Activated CD4-positive, CD25-positive, alpha-beta regulatory T cell (primary cell): ENCODE results near the gene CCR8.
"Not testable (repeated sequence)": the region's sequence is repeated elsewhere in the genome, so short reads cannot be mapped to it uniquely, and the experiment has no call there.

ENCODE experiments used
- DNase-seq, 4 experiments: peaks; one replicate each; lab custom pipeline; 2025; lab: John Stamatoyannopoulos, UW

The CCR8 gene

GRCh38 chr3:39349080-39349479, 19.6 kb downstream of the CCR8 start:
- DNase-seq = no peak

DNA sequence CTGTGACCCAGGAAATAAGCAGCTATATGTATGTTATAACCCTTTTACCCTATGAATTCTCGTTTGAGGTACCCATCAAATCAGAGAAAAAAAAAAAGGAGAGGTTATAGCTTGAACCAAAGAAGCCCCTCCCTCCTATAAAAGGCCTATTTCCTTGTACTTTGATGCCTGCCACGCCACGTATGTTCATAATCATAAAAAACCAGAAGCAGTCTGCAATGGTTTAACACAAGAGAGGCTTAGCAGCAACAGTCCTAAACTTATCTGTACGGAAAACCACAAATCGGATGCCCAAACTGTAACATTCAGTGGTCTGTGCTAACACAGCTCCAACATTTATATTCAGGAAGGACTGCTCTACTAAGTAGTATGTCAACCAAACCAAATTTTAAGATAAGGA, 21.2 kb downstream of the CCR8 start:
- no peak for DNase-seq

- DNase-seq = not testable (repeated sequence)
These were observed 21.6 kb downstream of the CCR8 start for GRCh38 chr3:39351134-39351533.

- not testable (repeated sequence) for DNase-seq
These were observed 23.8 kb downstream of the CCR8 start for GRCh38 chr3:39353168-39353927.

GRCh38 chr3:39358333-39358732, 28.8 kb downstream of the CCR8 start:
- DNase-seq = no peak

- DNase-seq = no peak
These were observed 31.9 kb downstream of the CCR8 start for GRCh38 chr3:39361252-39361927.

- no peak for DNase-seq
These were observed 32.7 kb downstream of the CCR8 start for GRCh38 chr3:39362192-39362591.

DNA sequence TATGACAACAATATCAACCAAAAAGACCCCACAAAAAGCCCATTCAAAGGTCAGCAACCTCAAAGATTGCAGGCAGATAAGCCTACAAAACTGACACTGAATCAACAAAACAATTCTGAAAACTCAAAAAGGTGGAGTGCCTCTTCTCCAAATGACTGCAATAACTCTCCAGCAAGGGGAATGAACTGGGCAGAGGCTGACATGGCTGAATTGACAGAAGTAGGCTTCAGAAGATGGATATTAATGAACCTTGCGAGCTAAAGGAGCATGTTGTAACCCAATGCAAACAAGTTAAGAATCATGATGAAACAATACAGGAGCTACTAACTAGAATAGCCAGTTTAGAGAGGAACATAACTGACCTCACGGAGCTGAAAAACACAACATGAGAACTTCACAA, 33.3 kb downstream of the CCR8 start:
- no peak for DNase-seq

DNA sequence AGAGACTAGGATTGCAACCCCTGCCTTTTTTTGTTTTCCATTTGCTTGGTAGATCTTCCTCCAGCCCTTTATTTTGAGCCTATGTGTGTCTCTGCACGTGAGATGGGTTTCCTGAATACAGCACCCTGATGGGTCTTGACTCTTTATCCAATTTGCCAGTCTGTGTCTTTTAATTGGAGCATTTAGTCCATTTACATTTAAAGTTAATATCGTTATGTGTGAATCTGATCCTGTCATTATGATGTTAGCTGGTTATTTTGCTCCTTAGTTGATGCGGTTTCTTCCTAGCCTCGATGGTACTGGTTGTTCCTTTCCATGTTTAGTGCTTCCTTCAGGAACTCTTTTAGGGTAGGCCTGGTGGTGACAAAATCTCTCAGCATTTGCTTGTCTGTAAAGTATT, 40.9 kb downstream of the CCR8 start:
- DNase-seq = not testable (repeated sequence)

DNA sequence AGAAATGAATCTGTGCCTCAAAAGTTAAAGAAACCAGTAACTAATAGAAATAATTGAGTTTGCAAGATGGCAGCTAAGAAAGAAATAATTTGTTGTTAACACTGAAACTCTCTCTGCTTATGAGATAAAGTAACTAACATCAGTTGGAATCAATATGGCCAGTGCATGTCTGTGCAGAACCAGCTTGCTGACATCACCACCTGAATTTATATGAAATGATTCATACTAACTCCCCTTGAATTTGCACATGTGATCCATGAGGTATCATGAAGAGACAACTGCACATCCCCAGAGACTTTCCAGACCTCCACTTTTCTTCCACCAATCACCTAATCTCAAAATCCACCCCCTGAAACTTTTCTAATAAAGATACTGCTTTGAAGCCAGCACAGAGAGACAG, 43.3 kb downstream of the CCR8 start:
- DNase-seq = no peak

- no peak for DNase-seq
These were observed 47.6 kb downstream of the CCR8 start for GRCh38 chr3:39376959-39377634.

DNA sequence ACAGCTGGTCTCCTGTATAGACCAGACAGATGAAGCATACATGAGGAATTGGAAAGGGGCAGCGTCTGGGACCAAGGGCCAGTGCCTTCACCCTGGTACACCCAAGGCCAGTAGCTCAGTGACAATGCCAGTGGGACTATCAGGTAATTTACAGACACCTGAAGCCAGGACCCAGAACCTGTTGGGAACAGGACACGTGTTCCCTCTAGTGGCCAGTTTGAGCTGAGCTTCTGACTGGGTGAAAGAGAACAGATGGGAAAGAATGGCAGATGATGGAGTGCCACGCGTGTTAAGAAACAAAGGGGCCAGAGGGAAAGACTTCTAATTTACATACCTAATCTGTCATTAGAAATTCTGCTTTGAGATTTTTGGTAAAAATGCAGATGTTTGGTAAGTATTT, 48.6 kb downstream of the CCR8 start:
- DNase-seq = no peak

DNA sequence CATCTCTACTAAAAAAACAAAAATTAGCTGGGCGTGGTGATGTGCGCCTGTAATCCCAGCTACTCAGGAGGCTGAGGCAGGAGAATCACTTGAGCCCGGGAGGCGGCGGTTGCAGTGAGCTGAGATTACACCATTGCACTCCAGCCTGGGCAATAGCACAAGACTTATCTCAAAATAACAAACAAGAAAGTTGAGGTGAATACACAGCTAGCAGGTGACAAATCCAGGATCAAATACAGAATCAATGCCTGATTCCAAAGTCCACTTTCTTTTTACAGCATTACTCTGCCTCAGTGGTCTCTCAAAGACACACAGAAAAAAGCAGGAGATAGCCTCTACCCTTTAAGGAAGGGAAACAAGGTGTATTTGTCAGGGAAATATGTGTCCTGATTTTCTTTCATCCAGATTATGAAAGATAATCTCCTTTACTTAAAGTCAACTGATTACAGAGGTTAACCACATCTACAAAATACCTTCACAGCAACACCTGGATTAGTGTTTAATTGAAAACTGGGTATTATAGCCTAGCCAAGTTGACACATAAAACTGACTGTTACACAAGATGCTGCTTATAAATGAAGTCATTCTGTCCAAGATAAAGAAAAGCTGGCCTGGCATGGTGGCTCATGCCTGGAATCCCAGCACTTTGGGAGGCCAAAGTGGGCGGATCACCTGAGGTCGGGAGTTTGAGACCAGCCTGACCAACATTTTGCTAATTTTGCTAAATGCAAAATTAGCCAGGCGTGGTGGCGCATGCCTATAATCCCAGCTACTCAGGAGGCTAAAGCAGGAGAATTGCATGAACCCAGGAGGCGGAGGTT, 49.7 kb downstream of the CCR8 start:
- DNase-seq = no peak

DNA sequence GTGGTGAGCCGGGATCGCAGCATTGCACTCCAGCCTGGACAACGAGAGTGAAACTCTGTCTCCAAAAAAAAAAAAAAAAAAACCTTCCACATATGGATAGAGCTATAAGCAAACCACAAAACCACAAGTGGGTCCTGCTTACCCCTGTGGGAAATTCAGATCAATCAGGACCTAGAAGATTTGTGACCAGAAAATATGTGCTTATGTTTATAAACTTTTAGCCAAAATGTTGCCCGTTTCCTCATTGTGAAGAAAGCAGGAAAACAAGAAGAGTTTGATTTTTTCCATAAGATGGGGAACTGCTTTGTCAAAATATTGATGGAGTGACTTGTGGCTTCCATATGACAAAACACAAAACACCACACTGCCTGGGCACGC, 50.3 kb downstream of the CCR8 start:
- DNase-seq = no peak

- no peak for DNase-seq
These were observed 51.9 kb downstream of the CCR8 start for GRCh38 chr3:39381432-39381831.
